CD4-positive, alpha-beta T cell treated with Interleukin-17A for 1 hour (primary cell): ENCODE results near the gene GORASP1.

Experiments used
- DNase-seq: peaks from one replicate; pipeline ENCODE4 v3.0.0-alpha.2; 2020

GORASP1 gene

DNA sequence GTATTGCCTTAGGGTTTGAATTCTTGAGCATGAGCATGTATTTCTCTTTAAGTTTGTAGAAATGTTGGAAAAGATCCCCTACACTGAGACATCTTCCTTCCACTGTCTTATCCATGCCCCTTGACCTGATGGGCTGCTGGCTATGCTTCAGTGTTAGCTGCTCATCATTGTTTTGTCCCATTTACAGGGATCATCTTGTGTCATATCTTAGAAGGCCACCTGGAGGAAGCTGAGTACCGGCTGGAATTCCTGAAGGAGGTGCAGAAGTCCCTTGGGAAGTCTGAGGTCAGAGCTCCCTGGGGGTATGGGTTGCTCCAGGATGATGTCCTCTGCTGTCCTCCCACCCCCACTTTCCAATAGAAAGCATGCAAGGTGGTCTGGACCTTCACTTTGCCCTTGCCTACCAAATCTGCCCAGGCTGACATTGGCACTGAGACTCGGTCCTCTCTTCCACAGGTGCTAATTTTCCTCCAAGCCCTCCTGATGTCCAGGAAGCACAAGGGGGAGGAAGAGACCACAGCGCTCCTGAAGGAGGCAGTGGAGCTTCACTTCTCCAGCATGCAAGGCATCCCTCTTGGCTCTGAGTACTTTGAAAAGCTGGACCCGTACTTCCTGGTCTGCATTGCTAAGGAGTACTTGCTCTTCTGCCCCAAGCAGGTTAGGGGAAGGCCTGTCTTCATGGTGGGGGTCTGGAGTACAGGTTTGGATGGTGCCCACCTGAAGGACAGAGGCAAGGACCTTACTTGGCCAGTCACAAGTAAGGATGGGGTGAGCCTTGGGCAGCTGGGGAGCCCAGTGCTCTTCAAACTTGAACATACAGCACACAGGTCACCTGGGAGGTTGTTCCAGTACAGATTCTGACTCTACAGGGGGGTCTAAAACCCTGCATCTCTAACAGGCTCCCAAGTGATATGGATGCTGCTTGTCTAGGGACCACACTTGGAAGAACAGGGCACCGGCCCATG is 17.7 kb upstream of the GORASP1 start:
- DNase-seq: no peak

DNA sequence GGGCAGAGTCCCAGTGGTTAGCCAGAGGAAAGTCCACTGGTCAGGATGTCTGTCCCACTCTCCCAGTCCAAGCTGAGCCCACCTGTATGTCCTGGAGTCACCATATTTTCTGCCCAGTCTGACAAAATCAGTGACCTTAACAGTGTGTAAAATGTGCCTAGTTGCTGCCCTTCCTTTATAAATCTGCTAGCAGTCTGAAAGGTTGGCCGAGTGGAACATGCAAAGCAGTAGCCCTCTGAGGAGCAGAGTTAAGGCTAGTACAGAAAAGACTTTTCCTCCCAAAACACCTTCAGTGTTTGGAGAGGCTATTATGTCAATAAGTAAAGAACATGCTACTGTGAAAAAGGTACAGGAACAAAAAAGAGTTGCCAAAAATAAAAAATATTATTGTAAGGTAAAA is 15.4 kb upstream of the GORASP1 start:
- DNase-seq: no peak

- DNase-seq: no peak
Observed at GRCh38 chr3:39121621-39122020, 14.2 kb upstream of the GORASP1 start.

- no peak for DNase-seq
Observed at GRCh38 chr3:39118931-39119660, 11.7 kb upstream of the GORASP1 start.

DNA sequence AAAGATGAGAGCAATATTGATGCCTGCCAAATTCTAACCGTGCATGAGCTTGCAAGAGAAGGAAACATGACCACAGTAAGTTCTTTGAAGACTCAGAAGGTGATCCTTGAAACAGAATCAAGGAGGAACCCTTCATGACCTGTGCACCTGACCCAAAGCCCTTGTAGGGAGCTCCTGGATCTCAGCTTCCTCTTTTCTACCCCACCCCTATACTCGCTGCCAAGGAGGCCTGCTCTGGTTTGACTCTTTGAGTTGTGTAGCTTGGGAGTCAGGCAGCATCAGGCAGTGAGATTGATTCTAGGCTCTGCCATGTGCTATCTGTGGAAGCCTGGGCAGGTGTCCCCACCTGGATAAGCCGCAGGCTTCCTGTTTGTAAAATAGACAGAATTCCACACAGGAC is 10.7 kb upstream of the GORASP1 start:
- no peak for DNase-seq

GRCh38 chr3:39115870-39116269 is 8.4 kb upstream of the GORASP1 start:
- no peak for DNase-seq

DNA sequence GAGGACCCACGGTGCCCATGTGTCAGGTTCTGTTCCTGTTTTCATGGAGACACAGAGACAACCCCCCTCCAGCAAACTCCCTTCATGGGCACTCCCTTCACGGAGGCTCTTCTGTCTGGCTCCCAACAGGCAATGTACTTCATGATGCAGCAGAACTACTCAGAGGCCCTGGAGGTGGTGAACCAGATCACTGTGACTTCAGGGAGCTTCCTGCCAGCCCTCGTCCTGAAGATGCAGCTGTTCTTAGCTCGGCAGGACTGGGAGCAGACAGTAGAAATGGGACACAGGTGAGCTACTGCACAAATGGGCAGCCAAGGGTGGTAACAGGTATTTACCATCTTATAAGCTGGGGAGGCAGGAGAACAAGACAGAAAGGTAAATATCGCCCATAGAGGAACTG is 7.0 kb upstream of the GORASP1 start:
- DNase-seq: no peak

DNA sequence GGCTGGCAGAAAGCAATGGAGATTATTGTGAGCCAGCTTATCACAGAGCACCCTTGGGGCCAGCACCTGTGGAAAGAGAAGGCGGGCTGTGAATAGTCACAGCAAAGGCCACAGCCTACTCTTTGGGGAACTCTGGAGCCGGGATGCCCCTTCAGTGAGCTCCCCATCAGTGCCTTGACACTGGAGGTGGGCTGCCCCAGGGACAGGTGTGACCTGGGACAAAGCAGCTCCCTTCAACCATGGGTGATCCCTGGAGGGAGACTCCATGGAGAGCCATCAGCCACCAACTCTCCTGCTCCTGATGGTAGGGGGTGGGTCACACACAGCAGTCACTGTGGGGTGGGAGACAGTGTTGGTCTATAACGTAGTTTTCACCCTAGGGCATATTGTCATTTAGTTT is 5.9 kb upstream of the GORASP1 start:
- DNase-seq: no peak

- DNase-seq: no peak
Observed at GRCh38 chr3:39112535-39112934, 5.1 kb upstream of the GORASP1 start.

- no peak for DNase-seq
Observed at GRCh38 chr3:39112113-39112512, 4.7 kb upstream of the GORASP1 start.

DNA sequence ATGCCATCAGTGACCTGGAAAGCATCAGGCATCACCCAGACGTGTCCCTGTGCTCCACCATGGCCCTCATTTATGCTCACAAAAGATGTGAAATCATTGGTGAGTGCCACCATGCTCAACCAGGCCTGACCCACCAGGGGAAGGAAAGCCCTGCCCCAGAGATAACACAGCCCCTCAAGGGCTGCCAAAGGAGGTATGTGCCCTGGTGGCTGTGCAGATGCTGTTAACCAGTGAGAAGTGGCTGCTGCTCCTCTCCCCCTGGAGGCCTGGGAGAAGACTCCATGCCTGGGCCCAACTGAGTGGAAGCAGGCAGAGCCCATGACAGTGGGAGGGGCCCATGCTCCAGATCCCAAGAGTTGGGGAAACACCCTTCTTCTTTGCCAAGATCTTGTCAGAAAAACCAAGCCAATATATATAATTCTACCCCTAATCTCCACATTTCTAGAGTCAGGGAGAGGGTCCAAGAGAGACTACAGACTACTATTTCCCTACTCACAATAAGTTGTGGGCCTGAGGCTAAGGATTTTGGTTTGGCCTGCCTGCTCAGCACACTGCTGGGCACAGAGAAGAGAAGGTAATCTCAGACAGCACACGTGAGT is 2.7 kb upstream of the GORASP1 start:
- DNase-seq: no peak

DNA sequence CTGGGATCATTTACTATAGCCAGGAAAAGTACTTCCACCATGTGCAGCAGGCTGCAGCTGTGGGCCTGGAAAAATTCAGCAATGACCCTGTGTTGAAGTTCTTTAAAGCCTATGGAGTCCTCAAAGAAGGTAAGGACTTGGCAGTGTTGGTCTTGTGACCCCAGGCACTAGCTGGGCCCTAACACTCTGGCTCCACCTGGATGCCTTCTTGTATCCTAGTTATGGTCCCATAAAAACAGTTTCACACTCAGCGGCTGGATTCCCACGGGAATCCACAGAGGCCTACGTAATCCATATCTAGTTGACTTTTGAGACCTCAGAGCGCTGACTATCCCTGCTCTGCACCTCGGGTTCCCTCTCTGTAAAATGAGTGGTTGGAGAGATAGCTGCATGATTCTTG is 1.7 kb upstream of the GORASP1 start:
- DNase-seq: no peak

GRCh38 chr3:39108200-39108710 is 828 bp upstream of the GORASP1 start:
- peak; percentile 62 for DNase-seq

DNA sequence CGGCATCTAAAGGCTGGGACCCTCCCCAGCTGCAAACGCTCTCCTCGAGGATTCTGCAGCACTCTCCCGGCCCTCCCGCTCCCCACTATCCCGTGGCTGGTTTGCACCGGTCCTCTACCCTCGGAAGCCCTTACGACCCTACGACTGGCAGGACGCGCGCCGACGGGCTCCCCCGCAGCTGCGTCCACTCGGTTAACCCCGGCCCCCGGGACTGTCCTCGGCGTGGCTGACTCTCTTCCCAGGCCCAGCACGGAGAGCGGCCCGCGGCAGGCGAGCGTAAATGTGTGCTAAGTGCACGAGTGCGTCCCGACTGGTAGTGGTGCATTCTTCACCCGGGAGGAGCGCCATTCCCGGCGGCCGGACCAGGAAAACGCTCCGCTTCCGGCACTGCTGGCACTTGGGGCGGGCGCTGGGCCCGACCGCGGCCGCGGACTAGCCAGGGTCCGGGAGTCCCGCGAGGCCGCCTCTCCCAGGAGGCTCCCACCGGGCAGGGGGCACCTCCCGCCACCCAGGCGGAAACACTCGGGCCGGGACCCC is 508 bp downstream of the GORASP1 start:
- no peak for DNase-seq

- DNase-seq: no peak
Observed at GRCh38 chr3:39106281-39106811, 1.1 kb downstream of the GORASP1 start.

DNA sequence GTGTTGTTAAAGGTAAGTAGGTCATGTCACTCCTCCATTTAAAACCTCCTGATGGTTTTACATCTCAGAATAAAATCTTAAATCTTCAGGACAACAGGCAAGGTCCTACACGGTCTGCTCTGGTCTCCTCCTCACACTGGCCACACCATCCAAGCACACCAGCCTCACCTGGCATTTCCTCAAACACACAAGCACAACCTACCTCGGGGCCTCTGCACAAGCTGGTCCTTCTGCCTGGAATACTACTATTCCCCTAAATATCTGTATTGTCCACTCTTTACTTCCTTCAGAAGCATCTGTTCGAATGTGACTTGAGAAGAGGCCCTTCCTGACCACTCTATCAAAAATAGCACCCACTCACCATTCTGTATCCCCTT is 1.8 kb downstream of the GORASP1 start:
- no peak for DNase-seq

DNA sequence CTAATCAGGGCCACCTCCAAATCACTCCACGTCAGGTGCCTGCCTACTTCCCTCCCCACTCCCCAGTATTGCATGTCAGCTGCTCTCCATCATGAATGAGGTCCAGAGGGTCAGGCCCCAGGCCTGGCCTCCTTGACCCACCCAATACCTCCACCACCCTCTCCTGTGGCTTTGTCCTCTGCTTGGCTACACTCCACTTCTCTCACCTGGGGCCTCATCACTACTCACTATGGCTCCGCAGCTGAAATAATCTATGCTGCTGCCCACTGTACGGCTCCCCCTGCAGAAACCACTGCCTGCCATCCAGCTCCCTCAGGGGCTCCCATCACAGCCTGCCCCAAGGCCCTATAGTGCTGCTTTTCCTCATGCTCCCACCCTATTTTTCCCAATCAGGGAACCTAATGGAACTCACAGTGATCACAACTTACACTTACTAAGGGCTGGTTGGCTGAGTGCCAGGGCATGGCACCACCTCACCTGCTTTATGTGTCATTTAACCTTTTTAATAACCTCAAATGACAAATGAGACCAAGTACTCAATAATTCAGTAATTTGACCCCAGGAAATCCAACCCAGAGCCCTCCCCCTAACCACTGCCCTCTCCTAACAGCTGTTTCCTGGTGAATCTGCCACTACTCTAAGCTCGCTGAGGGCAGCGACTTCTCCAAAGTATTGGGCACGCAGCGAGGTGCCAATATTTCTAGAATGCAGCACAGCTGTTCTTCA is 2.3 kb downstream of the GORASP1 start:
- no peak for DNase-seq

DNA sequence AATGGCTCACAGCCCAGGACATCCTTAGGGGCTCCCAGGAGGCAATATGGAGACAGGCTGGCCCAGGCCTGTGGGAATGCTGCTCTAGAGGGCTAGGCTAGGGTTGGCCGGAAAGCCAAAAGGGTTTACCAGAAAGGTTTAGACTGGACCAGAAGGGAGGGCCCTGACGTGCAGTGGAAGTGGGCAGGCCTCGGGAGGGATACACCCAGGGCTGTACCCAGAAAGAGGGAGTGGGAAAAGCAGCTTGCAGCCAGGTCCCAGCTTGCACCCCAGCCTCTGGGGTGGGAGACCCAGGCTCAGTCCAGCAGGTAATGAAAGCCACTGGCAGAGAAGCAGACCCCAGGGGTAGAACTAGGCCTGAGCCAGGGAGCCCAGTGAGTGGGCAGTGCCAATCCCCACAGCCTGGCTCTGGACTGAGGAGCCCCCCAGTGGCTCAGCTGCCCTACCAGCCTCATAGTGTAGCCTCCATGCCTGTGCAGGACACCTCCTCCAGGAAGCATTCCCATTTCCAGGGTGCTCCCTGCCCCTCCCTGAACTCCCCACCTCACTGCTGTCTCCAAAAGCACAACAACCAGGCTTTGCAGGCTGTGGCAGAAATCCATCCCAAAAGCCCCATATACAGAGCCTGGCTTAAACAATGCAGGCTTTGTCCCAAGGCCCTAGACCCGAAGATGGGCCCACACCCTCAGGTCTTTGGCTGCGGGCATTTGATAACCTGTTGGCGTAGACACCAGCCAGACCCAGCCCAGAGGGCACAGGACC is 3.5 kb downstream of the GORASP1 start:
- no peak for DNase-seq

DNA sequence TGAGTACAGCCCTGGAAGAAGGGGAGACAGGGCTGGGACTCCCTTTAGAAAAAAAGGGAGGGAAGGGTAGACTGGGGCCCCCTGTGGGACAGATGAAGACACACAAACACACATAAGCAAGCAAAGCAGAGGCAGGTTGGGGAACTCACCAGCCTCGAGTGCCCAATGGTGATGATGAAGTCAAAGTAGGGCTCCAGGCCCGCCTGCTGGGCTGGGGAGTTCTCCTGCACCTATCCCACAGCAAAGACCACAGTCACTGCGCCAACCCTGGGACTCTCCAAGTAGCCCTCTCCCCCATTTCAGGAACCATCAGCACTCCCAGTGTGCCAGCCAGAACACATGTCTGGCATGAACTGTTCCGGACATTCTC is 4.1 kb downstream of the GORASP1 start:
- no peak for DNase-seq

DNA sequence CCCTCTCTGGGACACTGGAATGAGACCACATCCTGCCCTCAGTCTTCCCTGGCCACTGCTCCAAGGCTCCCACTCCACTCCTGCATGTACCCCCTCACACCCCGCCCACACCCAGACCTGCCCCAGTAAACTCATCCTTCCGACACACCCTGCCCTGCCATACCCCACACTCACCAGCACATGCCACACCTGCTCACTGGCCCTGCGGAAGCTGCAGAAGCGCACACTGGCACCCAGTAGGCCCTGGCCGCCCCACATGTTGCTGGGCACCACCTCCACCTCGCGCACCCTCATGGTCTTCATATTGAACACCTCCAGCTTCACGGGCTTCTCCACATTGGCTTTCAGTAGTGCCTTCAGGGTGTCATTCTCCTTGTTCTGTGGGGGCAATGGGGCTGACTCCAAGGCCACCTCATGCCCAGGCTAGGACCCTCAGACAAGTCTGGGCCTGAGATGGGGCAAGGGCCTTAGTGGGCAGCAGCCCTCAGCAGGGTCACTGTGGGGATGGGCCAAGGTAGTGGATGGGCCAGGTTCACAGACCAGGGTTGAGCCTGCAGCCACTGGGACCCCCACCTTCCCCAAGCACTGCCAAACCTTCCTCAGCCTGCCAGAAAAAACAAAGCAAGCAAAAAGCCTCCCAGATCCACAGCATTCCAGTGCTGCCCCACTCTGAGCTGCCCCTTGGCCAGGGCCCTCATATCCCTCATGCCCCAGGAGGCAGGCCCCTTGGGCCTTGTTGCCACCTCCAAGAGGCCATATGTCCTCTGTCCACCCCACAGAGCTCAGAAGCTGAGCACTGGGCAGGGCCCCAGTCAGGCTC is 4.7 kb downstream of the GORASP1 start:
- DNase-seq: no peak
